DMS114 treated with DMSO at 0.1 percent for 48 hours (cell line): ENCODE results near the gene WNT10A.
"Not testable (repeated sequence)": the region's sequence is repeated elsewhere in the genome, so short reads cannot be mapped to it uniquely, and the experiment has no call there.

Source experiments
- DNase-seq: peaks from one replicate; lab custom pipeline; 2025; ENCODE audit not compliant: unreplicated experiment; lab: John Stamatoyannopoulos, UW

Gene WNT10A

DNA sequence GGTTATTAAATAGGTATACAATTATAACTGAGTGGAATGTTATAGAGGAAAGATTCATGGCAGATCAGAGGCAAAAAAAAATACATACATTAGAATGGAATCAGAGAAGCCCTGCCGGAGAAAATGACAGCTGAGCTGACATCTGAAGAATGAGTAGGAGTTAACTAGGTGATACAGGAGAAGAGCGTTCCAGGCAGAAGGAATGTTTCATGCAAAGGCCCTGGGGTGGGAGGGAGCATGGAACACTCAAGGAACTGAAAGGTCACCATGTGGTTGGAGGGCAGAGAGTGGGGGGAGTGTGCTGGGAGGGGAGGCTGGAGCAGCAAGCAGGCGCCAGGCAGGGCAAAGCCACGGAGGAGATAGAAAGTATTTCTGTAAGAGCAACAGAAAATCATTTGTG, 47.2 kb downstream of the WNT10A start:
- DNase-seq, result no peak

DNA sequence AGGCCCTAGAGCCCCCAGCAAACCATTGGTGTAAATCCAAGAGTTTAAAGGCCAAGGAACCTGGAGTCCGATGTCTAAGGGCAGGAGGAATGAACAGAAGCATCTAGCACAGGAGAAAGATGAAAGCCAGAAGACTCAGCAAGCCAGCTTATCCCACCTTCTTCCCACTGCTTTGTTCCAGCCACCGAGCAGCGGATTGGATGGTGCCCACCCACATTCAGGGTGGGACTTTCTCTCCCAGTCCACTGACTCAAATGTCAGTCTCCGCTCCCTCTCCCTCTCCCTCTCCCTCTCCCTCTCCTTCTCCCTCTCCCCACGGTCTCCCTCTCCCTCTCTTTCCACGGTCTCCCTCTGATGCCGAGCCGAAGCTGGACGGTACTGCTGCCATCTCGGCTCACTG, 49.8 kb downstream of the WNT10A start:
- DNase-seq, result not testable (repeated sequence)

DNA sequence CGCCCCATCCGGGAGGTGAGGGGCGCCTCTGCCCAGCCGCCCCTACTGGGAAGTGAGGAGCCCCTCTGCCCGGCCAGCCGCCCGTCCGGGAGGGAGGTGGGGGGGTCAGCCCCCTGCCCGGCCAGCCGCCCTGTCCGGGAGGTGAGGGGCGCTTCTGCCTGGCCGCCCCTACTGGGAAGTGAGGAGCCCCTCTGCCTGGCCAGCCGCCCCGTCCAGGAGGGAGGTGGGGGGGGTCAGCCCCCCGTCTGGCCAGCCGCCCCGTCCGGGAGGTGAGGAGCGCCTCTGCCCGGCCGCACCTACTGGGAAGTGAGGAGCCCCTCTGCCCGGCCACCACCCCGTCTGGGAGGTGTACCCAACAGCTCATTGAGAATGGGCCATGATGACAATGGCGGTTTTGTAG, 51.1 kb downstream of the WNT10A start:
- DNase-seq, result not testable (repeated sequence)
